NCI-H1436 (cell line): ENCODE results near the gene ZNF138.
A peak's percentile ranks its signal among the peaks of the same experiment; 100 is the strongest.
"Not testable (repeated sequence)": the region's sequence is repeated elsewhere in the genome, so short reads cannot be mapped to it uniquely, and the experiment has no call there.

Experiments
- DNase-seq: peaks from one replicate; lab custom pipeline; 2025; lab: John Stamatoyannopoulos, UW

The ZNF138 gene

DNA sequence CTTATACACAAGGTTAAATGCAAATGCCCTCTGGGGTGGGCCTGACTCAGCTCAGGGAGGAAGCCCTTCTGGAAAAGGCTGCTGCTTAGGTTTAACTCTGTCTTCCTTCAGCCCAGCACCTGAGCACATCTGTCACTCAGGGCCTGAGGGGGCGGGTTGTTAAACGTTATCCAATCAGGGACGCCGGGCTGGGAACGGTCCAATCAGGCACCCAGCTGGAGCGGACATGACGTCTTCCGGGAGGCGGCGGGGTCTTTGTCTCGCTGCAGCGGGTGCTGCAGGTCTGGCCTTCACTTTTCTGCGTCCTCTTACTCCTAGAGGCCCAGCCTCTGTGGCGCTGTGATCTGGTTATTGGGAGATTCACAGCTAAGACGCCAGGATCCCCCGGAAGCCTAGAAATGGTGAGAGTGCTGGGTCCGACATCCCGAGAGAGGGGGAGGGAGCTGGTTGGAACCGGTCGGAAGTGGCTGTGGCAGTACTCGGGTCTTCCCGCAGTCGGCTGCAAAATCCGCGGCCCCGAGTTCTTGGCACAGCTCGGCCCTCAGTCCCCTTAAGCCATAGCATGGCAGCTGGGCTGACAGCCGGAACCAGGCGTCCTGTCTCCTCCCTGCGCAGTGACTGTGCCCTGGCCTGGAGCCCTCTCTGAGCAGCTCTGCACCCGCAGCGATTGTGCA, at the start of gene ZNF138:
Gene ZNF138 (plus strand): TSS at position 258 of the 674 bp plus-strand sequence. CDS start 141 bp downstream, at position 399.
- DNase-seq, result peak; percentile 96

DNA sequence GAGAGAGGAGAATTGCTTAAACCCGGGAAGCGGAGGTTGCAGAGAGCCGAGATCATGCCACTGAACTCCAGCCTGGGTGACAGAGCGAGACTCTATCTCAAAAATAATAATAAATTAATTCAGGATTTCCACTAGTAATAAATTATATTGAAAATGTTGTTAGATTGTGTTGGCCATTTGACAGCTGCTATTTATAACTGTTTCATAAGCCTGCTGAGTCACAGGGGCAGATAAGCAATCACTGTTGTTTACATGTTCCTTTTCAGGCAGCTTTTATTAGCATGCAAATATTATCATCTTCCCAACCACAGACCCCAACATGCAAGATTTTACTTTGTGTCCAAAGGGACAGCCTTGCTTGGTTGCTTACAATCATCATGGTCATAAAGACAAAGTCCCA, 49.5 kb upstream of the ZNF138 start:
- DNase-seq, result no peak

DNA sequence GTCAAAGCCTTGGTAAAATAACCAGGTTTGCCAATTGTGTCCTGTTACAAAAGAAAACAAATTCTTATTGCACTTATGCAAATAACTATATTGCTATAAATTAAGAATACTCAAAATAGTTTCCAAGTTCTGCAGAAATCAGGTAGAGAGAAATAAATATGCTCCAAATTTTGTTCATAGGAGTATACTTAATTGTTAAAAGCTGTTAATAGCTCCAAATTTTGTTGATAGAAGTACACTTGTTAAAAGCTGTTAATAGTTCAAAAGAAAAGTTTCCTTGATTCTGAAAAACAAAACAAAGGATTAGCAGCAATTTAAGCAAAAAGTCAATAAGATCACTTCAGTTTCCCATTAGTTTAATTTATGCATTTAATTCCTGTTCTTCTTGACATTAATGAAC, 46.4 kb upstream of the ZNF138 start:
- no peak for DNase-seq

DNA sequence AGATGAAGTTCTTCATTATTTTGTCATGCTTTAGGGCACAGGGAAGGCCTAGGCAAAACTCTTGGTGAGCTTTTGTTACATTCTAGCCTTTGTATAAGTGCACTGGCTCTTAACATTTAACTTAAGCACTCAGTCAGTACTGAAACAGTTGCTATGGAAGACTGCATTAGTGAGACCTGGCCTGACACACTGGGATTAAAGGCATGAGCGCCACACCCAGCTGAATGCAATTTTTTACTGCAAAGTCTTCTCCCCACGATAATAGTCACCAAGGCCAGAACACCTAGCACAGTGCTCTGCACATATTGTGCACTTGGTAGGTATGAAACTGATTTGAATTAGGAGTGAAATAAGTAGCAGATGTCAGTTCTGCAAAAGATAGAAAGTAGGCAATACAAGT, 41.2 kb upstream of the ZNF138 start:
- no peak for DNase-seq

DNA sequence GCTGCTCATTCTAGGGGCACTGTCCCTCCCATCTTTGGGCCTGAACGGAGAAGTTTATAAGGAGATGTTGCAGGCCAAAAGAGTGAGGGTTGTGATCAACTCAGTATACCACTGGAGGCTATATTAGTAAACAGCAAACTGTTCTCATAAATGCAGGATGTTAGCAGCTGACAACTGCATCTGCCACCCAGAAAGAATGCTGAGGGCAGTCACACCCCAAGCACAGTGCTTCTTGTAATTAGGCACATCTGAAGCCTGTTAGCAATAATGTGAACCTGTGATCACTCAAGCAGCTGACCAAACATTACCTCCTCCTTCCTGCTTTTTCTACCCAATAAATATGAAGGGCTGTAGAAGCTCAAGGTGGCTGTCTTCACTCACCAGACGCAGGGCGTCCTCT, 38.4 kb upstream of the ZNF138 start:
- DNase-seq, result no peak

DNA sequence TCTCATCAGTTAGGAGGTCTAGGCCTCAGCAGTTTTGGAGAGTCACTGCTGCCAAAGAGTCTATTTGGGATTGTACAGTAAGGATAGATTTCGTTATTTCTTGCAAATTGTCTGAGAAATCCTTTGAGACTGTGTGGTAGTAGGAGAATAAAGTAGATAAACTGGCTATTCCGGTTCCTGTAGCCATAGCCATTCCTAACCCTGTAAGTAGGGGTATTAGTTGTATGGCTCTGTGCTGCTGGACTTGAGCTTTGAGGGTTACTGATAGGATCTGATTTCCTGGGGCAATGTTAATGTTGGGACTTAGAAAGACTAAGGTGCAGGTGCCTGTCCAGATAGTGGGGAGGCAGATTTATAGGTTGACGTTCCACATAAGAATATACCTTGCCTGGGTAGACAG, 36.1 kb upstream of the ZNF138 start:
- no peak for DNase-seq

DNA sequence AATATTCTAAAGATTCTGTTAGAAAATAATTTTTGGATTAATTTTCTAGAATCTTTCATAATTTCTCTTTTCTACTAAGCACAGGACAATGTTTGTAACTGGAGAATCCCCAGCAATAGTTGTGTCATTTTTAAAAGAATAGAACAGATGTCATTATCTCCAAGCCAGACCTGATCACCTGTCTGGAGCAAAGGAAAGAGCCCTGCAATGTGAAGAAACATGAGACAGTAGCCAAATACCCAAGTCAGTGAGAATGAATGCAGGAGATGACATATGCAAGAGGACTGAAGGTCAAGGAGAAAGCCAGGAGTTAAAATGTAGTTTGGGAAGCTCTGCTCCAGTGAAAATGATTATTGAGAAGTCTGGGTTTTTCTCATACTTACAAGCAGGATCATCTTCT, 25.4 kb upstream of the ZNF138 start:
- DNase-seq, result no peak

DNA sequence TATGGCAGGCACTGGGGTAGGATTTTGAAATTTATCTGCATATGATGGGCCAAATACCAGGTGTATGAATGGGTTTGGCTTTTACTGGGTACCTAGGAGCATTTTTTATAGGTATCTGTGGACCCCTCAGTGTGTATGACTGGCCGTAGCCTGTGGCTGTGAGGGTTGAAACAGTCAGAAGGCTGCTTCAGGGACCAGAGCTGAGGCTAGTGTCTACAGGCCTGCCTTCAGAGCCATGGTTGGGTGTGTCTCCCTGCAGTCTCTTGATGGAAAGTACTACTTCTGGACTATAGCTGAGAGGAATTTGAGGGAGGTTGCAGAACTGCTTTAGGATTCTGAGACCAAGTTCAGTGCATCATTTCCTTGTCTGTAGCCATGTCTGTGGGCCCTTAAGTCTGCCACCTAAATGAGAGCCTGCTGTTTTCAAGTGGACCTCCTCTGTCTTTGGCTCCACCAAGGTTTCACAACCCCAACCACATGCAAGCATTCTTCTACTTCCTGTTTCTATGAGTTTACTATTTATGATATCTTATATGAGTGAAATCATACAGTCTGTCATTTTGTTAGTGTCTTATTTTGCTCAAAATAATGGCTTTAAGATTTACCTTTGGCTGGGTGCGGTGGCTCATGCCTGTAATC, 19.9 kb upstream of the ZNF138 start:
- no peak for DNase-seq

DNA sequence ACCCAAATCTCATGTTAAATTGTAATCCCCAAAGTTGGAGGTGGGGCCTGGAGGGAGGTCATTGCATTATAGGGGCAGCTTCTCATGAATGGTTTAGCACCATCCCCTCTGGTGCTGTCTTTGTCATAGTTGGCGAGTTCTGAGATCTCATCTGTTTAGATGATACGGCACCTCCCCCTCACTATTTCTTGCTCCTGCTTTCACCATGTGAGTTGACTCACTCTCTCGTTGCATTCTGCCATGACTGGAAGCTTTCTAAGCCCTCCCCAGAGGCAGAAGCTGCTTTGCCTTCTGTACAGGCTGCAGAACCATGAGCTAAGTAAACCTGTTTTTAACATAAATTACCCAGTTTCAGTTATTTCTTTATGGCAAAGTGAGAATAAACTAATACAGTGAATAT, 18.9 kb upstream of the ZNF138 start:
- no peak for DNase-seq

DNA sequence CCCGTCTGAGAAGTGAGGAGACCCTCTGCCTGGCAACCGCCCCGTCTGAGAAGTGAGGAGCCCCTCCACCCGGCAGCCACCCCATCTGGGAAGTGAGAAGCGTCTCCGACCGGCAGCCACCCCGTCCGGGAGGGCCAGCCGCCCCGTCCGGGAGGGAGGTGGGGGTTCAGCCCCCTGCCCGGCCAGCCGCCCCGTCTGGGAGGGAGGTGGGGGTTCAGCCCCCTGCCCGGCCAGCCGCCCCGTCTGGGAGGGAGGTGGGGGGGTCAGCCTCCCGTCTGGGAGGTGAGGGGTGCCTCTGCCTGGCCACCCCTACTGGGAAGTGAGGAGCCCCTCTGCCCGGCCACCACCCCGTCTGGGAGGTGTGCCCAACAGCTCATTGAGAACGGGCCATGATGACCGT, 9.4 kb upstream of the ZNF138 start:
- not testable (repeated sequence) for DNase-seq

DNA sequence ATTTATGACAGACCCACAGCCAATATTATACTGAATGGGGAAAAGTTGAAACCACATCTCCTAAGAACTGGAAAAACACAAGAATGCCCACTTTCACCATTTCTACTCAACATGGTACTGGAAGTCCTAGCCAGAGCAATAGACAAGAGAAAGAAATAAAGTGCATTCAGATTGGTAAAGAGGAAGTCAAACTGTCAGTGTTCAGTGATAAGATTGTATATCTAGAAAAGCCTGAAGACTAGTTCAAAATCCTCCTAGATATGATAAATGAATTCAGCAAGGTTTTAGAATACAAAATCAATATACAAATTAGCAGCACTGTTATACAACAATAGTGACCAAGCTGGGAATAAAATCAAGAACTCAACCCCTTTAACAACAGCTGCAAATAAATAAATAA, 6.9 kb upstream of the ZNF138 start:
- no peak for DNase-seq

DNA sequence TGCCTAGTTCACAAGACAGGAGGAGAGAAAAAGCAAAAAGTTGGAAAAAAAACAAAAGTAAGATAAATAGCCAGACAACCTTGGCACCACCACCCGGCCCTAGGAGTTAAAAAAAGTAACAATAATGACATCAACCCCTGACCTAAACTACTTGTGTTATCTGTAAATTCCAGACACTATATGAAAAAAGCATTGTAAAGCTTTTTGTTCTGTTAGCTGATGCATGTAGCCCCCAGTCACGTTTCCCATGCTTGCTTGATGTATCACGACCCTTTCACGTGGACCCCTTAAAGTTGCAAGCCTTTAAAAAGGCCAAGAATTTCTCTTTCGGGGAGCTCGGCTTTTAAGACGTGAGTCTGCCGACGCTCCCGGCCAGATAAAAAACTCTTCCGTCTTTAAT, 5.0 kb upstream of the ZNF138 start:
- DNase-seq, result not testable (repeated sequence)

DNA sequence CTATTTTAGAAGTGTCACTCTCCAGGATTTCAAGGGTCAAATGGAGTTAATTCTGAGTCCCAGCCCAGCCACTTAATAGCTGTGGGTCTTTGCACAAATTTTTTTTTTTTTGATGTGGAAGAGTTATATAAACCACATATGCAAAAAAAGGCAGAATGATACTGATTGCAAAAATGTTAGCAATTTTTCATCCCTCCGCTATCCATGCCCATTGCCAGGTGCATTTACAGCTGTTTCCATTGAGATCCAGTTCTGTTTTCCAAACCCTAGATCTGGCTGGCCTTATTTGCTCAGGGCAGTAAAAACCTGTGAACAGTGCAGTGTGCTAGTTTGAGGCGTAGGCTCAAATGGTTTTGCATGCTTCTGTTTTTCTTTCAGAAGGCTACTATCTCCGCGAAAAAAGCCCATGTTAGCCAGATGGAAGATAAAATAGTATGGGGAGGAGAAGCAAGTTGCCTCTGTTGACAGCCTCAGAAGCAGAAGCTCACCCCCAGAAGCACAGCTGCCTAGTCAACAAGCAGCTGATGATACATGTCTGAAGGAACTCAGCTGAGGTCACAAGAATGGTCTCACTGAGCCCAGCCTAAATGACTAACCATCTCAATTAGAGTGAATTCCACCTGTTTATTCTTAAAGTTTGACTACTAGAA, 997 bp upstream of the ZNF138 start:
- no peak for DNase-seq

DNA sequence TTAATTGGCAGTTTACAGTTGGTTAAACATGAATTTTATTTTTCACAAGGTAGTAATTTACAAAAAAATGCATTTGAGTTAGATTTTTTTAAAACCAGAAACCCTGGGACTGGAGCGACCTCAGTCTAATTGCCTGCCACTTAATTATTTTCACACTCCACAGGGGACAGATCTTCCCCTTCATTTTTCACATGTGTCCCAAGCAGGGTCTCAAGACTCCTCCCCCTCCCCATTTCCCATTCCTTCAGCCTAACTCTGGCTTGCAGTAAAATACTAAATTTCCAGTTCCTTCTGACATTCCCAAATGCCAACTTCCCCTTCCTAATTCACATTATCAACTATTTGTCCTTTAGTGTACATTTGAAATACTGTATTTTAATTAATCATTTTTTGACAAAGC, 948 bp downstream of the ZNF138 start:
- DNase-seq, result no peak

DNA sequence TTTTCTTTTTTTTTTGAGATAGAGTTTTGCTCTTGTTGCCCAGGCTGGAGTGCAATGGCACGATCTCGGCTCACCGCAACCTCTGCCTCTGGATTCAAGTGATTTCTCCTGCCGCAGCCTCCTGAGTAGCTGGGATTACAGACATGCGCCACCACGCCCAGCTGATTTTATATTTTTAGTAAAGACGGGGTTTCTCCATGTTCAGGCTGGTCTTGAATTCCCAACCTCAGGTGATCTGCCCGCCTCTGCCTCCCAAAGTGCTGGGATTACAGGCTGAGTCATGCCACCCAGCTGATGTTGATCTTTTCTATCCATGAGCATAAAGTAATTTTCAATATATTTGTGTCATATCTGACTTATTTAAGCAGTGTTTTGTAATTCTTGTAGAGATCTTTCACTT, 4.9 kb downstream of the ZNF138 start:
- not testable (repeated sequence) for DNase-seq

DNA sequence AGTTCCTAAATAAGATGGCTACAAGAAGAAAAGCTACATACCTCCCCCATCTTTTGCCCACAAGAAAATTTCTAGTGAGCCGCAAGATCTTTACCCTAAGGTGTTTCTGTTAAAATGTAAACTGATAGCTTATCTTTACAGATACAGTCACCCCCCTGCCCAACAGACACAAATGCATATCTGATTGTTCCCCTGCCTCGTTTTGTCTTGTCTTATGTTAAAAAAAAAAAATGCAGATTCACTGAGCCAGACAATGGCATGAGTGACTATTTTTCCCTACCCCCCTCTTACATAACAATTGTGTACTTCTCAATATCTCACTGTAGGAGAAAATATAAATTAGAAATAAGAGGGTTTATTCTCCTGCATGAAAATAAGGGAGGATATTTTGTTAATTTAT, 8.5 kb downstream of the ZNF138 start:
- DNase-seq, result no peak

DNA sequence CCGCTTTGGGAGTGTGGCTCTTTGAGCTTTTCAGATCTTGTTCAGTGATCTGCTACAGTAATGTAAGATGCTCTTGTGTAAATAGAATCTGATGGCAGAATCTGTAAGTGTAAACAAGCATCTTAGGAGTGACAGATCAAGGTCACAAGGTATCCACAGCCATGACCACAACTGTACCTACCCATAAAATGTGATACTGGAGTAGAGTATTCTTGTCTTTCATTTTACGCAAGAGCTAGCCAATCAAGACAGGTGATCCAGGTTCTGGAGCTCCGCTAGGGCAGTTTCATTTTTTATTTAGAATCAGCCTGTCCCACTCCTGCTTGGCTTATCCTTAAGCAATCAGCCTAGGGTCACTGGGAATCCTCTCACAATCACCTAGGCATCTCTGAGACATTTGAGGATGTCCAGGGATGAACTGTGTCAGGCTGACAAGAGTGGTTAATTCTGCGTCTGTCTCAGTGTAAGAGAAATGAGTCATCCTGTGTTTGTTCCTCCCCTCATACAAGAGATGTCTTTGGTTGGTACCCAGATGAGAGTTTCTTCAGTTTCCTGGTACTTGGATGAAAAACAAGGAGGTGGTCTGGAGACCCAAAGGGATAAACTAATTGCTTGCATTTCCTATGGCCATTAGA, 13.6 kb downstream of the ZNF138 start:
- no peak for DNase-seq

DNA sequence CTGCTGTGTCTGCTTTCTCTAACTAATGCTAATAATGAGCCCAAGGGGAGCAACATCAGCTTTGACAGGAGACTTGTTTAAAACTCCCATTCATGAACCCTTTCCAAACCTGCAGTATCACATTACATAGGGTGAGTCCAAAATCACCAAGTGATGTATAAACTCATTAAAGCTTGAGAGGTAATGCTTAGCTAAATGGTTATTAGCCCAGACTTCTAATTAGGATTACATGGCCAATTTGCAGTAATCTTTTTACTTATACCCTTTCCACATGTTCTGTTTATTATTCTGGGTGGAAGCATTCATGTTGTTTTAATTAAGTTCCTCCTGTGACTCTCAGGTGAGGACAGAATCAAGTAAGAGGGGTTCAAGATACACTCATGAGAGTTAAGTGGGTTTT, 17.5 kb downstream of the ZNF138 start:
- DNase-seq, result no peak

DNA sequence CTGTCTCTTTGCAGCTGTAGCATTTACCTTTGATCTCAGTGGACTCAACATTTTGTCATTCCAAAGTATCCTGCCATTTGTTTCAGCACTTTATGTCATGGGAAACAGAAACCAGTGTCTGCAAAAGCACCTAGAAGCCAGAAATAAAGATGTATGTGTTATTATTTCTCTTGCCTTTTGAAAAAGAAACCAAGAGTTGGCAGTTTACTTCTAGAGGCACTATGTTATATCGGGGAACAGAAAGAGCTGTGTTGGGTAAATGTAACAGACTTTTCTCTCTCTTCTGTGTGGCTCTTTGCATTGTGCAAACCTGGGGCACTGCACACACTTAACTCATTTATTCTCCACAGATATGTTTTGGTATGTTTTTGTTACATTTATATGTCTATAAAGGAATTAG, 36.7 kb downstream of the ZNF138 start:
- no peak for DNase-seq

DNA sequence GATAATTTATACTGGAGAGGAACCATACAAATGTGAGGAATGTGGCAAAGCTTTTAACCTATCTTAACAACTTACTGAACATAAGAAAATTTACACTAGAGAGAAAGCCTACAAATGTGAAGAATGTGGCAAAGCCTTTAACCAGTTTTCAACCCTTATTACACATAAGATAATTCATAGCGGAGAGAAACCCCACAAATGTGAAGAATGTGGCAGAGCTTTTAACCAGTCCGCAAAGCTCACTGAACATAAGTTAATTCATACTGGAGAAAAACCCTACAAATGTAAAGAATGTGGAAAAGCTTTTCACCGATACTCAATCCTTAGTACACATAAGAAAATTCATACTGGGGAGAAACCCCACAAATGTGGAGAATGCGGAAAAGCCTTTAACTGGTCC, 37.9 kb downstream of the ZNF138 start:
- DNase-seq, result no peak

DNA sequence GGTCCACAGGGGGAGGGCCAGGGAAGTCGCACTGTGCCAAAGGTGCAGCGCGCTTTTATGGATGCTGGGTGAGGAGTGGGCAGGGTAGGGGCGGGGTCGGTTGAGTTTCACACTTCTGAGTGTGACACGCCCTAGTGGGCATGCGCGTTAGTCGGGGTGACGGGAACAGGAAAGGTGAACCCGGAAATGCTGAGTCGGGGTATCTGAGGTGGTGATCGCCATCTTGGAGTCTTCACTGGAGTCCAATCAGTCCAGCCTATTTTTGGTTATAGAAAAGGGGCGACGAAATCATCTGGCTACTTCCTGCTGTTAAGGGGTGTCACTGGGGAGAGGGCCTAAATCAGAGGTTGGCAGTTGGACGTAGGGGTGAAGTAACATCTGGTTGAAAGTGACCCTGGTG, 40.8 kb downstream of the ZNF138 start:
- no peak for DNase-seq

DNA sequence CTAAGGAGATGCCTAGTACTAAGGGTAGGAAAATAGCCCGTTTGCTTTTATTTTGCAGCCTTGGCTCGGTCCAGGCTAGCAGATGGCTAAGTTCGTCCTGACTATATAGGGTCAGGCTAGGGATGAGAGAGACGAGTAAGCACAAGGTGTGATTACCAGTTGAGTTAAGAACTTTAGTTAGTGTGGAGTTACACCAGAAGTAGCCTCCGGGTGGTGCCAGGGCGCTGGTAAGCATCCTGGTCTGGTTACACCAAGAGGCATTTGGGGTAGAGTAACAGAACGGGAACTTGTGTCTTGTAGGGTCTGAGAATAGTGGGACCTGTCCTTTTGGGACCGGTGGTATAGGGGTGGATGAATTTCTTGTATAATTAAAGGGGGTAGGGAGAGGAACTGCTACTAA, 41.6 kb downstream of the ZNF138 start:
- not testable (repeated sequence) for DNase-seq

DNA sequence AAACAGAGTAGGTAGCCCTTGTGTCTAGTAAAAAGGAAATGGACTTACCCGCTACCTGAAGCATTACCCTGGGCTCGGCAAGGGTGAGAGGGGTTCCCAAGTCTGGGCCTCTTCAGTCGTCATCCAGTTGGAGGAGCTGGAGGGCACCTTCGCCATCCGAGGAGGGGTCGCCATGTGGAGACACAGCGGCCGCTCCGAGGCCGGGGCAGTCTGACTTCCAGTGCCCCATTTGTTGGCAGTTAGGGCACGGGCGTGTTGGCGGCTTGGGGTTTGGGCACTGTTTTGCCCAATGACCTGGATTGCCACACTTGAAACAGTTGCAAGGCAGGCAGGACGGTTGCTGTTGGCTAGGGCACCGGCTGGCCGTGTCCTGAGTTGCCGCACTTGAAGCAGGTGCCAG, 43.8 kb downstream of the ZNF138 start:
- not testable (repeated sequence) for DNase-seq
